Neuron (in vitro differentiated cells): Measurements from ENCODE around the gene PXT1.
"Not testable (repeated sequence)": the region's sequence is repeated elsewhere in the genome, so short reads cannot be mapped to it uniquely, and the experiment has no call there.

Experiments
- H2AFZ ChIP-seq: one replicate; pipeline ENCODE4 v1.6.1; 2013; ENCODE audit warnings: low read depth, mild to moderate bottlenecking, inconsistent platforms, low read length, moderate library complexity
- H3K27me3 ChIP-seq: one replicate; pipeline ENCODE4 v1.6.1; 2013; ENCODE audit warnings: low read length; ENCODE audit not compliant: insufficient read depth
- H3K36me3 ChIP-seq: one replicate; pipeline ENCODE4 v1.6.1; 2013; ENCODE audit warnings: low read length; ENCODE audit not compliant: insufficient read depth
- H3K4me1 ChIP-seq: one replicate; pipeline ENCODE4 v1.6.1; 2013; ENCODE audit warnings: low read length; ENCODE audit not compliant: insufficient read depth
- H3K4me3 ChIP-seq: 2 replicates; pipeline ENCODE4 v1.5.1; 2013; ENCODE audit warnings: mild to moderate bottlenecking, low read length, moderate library complexity
- H3K9me3 ChIP-seq: one replicate; pipeline ENCODE4 v1.6.1; 2013; ENCODE audit warnings: low read length

The PXT1 gene

GRCh38 chr6:36442671-36443470 is at the start of gene PXT1, which contains the start of gene KCTD20:
PXT1 (minus strand) TSS chr6:36442854; CDS start chr6:36426082, 16,772 bp downstream.
KCTD20 (plus strand) TSS chr6:36443000; CDS start chr6:36470098, 27,098 bp downstream.
- peak within 1 kb of the TSS; percentile 78 for H2AFZ ChIP-seq
- H3K4me1 ChIP-seq: peaks cover 24% of the 10 kb centered on the region
- no peaks in the 10 kb centered on the region for H3K27me3 ChIP-seq
- no peaks in the 10 kb centered on the region for H3K9me3 ChIP-seq
- no peaks in the 10 kb centered on the region for H3K36me3 ChIP-seq
- peak within 1 kb of the TSS; percentile 83 for H3K4me3 ChIP-seq

- Histone ChIP-seq H3K4me3 (no peak overlapping the region), H3K9me3 (no peaks in the 10 kb centered on the region), H3K4me1 (peaks cover 20% of the 10 kb centered on the region), H3K36me3 (peaks cover 51% of the 10 kb centered on the region), H3K27me3 (no peaks in the 10 kb centered on the region), H2AFZ (no peak overlapping the region)
Measured at GRCh38 chr6:36492092-36492491, 49.4 kb upstream of the PXT1 start.

DNA sequence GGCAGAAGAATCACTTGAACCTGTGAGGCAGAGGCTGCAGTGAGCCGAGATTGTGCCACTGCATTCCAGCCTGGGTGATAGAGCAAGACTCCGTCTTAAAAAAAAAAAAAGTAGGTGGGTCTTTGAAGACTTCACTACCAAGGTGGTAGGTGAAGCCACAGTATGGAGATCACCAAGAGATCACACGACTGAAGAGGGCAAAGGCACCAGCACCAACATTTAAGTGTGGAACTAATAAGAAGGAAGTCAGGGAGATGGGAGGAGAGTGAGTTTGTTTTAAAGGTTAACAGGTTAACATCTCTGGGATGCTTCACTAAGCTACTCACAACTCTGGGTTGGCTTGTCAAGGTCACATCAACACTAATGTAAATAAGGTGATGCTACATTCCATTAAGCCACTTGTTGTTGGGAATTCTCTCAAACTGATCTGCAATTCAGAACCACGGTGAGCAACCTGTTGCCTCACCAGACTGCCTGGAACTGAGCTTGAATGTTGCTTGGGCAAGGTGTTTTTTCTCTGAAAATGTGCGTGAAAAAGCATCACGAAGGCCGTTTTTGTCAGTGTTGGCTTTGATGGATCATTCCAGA is 48.8 kb upstream of the PXT1 start:
- Histone ChIP-seq H3K4me3 (no peak overlapping the region), H3K36me3 (peaks cover 51% of the 10 kb centered on the region), H3K9me3 (no peaks in the 10 kb centered on the region), H2AFZ (no peak overlapping the region), H3K27me3 (no peaks in the 10 kb centered on the region), H3K4me1 (peaks cover 20% of the 10 kb centered on the region)

DNA sequence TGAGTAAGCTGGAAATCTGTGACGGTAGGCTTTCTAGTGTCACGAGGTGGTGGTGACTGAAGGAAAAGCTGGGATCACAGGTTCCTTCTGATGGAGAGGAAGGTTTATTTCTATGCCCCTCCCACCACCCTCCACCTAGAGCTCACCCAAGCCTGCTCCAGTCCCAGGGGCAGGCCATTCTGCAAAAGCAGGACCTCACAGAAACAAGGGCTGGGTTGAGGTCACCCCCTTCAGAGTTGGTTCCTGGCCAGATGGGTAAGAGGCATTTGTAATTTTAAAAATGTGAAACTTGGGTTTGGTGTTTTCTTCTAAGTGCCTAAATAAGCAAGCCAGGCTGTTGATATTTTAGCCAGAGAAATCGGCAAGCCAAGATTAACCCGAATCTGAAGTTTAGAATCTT is 46.8 kb upstream of the PXT1 start:
- H3K4me1 ChIP-seq: peaks cover 15% of the 10 kb centered on the region
- H3K4me3 ChIP-seq: no peak overlapping the region
- H2AFZ ChIP-seq: no peak overlapping the region
- H3K36me3 ChIP-seq: peaks cover 51% of the 10 kb centered on the region
- no peaks in the 10 kb centered on the region for H3K27me3 ChIP-seq
- H3K9me3 ChIP-seq: no peaks in the 10 kb centered on the region

DNA sequence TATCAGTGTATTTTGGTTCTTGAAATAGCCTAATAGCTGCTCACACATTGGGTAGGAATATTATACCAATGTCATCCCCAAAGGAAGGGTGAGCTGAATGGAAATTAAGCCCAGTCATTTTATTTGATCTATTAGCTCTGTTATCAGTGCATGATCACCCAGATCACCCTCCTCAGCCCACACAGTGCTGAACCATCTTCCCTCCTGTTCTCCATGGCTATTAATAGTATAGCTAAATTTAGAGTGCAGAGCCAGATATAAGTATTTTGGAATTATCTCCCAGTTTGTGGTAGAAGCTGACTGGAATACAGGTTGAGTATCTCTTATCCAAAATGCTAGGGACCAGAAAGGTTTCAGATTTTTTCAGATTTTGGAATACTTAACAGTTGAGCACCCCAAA is 45.6 kb upstream of the PXT1 start:
- Histone ChIP-seq H3K9me3 (no peaks in the 10 kb centered on the region), H3K27me3 (no peaks in the 10 kb centered on the region), H3K36me3 (peaks cover 61% of the 10 kb centered on the region), H2AFZ (no peak overlapping the region), H3K4me3 (no peak overlapping the region), H3K4me1 (peaks cover 2% of the 10 kb centered on the region)

DNA sequence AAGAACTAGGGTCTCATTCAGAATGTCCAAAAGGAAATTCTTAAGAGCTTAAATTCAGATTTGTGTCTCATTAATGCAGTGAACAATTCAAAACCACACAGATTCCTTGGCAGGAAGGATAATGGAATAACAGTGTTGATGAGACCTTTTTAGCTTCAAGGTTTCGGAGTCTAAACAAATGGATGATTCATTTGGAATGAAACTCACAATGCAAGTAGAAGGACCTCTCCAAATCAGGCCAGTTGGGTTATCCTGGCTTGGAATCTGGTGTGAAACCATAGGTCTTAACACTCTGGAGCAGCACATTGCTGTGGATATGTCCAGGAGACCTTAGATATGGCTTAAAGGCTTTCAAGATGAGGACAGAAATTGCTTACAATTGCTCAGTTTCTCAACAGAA is 45.0 kb upstream of the PXT1 start:
- no peak overlapping the region for H3K4me3 ChIP-seq
- H2AFZ ChIP-seq: no peak overlapping the region
- H3K4me1 ChIP-seq: no peaks in the 10 kb centered on the region
- H3K36me3 ChIP-seq: peaks cover 60% of the 10 kb centered on the region
- no peaks in the 10 kb centered on the region for H3K9me3 ChIP-seq
- no peaks in the 10 kb centered on the region for H3K27me3 ChIP-seq

DNA sequence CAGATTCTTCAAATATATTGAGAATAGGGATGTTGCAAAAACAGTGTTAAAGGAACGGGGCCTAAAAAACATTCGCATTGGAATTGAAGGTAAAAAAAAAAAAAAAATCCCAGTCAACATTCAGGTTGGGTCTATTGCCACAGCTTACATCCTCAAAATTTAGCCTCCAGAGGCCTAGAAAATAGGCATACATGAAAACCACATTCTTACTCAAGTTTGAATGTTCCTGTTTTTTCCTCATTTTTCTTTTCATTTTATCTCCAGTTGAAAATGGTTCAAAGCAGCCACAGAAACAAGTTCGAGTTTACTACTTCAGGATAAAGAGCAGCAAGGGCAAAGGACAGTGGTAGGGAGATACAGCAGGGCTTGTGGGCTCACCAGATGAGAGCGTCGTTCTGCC is 42.1 kb upstream of the PXT1 start:
- H3K9me3 ChIP-seq: no peaks in the 10 kb centered on the region
- no peaks in the 10 kb centered on the region for H3K27me3 ChIP-seq
- H3K4me1 ChIP-seq: no peaks in the 10 kb centered on the region
- H3K36me3 ChIP-seq: peaks cover 77% of the 10 kb centered on the region
- H3K4me3 ChIP-seq: no peak overlapping the region
- no peak overlapping the region for H2AFZ ChIP-seq

DNA sequence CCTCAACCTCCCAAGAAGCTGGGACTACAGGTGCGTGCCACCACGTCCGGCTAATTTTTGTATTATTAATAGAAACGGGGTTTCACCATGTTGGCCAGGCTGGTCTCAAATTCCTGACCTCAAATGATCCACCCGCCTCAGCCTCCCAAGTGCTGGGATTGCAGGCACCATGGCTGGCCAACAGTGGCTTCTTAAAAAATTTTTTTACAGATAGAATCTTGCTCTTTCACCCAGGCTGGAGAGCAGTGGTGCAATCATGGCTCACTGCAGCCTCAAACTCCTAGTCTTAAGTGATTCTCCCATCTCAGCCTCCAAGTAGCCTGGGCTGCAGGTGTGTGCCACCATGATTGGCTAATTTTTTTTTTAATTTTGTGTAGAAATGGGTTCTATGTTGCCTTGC is 40.7 kb upstream of the PXT1 start:
- H3K36me3 ChIP-seq: peaks cover 70% of the 10 kb centered on the region
- not testable (repeated sequence) for H3K27me3 ChIP-seq, H2AFZ ChIP-seq, H3K4me3 ChIP-seq, H3K9me3 ChIP-seq, H3K4me1 ChIP-seq

- H3K36me3 ChIP-seq: peaks cover 44% of the 10 kb centered on the region
- H3K27me3 ChIP-seq: no peaks in the 10 kb centered on the region
- H3K4me1 ChIP-seq: no peaks in the 10 kb centered on the region
- H3K4me3 ChIP-seq: no peak overlapping the region
- no peaks in the 10 kb centered on the region for H3K9me3 ChIP-seq
- no peak overlapping the region for H2AFZ ChIP-seq
Measured at GRCh38 chr6:36479256-36479655, 36.6 kb upstream of the PXT1 start.

- no peaks in the 10 kb centered on the region for H3K27me3 ChIP-seq
- peaks cover 36% of the 10 kb centered on the region for H3K36me3 ChIP-seq
- H3K4me1 ChIP-seq: no peaks in the 10 kb centered on the region
- no peak overlapping the region for H3K4me3 ChIP-seq
- H3K9me3 ChIP-seq: no peaks in the 10 kb centered on the region
- H2AFZ ChIP-seq: no peak overlapping the region
Measured at GRCh38 chr6:36478051-36478526, 35.4 kb upstream of the PXT1 start.

GRCh38 chr6:36469946-36470345 is 27.3 kb upstream of the PXT1 start:
- Histone ChIP-seq H3K9me3 (peaks cover 2% of the 10 kb centered on the region), H3K4me3 (no peak overlapping the region)

GRCh38 chr6:36469148-36469661 is 26.6 kb upstream of the PXT1 start:
- peaks cover 2% of the 10 kb centered on the region for H3K9me3 ChIP-seq
- H3K4me1 ChIP-seq: no peaks in the 10 kb centered on the region
- peaks cover 19% of the 10 kb centered on the region for H3K36me3 ChIP-seq
- no peak overlapping the region for H3K4me3 ChIP-seq
- H3K27me3 ChIP-seq: no peaks in the 10 kb centered on the region
- H2AFZ ChIP-seq: no peak overlapping the region

More at GRCh38 chr6:36469946-36470345, 27.3 kb upstream of the PXT1 start:
- no peak overlapping the region for H2AFZ ChIP-seq
- H3K27me3 ChIP-seq: no peaks in the 10 kb centered on the region
- H3K4me1 ChIP-seq: no peaks in the 10 kb centered on the region
- H3K36me3 ChIP-seq: peaks cover 23% of the 10 kb centered on the region

DNA sequence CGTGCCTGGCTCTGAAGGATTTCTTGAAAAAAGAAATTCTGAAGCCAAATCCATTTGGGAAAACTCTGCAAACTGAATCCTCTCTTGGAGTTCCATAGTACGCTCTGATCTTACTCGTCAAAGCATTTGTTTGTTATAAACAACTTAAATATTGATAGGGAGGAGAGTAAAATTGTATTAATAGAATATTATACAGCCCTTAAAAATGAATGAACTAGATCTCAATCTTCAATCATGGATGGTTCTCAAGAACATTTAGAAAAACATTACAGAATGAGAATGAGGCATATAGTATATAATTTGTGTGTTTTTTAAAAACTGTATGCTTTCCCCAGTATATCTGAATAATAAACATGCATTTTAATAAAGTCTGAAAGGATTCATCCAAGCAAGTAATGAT is 25.0 kb upstream of the PXT1 start:
- H3K9me3 ChIP-seq: peaks cover 5% of the 10 kb centered on the region
- peaks cover 18% of the 10 kb centered on the region for H3K36me3 ChIP-seq
- H3K4me3 ChIP-seq: no peak overlapping the region
- no peaks in the 10 kb centered on the region for H3K27me3 ChIP-seq
- H3K4me1 ChIP-seq: no peaks in the 10 kb centered on the region
- no peak overlapping the region for H2AFZ ChIP-seq
